Measurements from ENCODE around the gene MMP11.

MMP11 gene

DNA sequence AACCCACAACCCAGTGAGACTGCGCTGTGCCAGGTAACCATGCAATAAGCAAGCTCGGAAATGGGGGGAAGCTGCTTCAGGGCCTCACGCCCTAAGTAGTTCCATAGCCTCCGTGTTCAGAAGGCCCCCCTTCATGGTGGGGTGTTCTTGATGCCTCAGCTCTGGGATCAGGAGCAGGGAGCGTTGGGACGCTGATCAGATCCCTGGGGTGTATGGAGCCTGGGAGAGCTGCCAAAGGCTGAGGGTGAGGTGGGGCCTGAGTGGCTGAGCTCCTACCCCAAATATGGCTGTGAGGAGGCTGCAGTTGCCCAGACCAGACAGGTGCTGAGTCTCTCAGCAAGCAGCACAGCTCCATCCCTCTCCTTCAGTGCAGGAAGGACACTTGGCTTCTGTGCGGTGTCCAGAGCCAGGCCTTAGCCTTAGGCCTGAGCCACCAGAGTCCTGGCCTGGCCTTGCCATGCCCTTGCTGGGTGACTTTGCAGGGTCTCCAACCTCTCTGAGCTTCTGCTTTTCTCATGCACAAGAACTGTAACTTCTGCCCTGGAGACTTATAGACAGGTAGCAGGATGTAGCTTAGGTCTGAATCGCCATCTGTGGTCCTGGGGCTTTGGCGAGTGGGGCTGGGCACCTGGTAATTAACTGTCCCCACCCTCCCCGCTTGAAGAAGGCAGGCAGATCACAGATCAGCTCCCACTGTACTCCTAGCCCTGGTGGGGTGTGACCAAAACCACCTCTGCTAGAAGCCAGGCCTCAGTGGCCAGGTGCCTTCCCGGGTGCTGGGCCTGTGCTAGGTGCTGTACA is 5.3 kb downstream of the MMP11 start:
- H3K4me3 ChIP-seq (ENCODE audit: low read depth, low read length), result no peak overlapping the region
- TF ChIP-seq, protein P1, sequence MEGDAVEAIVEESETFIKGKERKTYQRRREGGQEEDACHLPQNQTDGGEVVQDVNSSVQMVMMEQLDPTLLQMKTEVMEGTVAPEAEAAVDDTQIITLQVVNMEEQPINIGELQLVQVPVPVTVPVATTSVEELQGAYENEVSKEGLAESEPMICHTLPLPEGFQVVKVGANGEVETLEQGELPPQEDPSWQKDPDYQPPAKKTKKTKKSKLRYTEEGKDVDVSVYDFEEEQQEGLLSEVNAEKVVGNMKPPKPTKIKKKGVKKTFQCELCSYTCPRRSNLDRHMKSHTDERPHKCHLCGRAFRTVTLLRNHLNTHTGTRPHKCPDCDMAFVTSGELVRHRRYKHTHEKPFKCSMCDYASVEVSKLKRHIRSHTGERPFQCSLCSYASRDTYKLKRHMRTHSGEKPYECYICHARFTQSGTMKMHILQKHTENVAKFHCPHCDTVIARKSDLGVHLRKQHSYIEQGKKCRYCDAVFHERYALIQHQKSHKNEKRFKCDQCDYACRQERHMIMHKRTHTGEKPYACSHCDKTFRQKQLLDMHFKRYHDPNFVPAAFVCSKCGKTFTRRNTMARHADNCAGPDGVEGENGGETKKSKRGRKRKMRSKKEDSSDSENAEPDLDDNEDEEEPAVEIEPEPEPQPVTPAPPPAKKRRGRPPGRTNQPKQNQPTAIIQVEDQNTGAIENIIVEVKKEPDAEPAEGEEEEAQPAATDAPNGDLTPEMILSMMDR (IDR thresholded peaks at IDR 0.05; ENCODE audit: low read depth, low read length), result no peak

DNA sequence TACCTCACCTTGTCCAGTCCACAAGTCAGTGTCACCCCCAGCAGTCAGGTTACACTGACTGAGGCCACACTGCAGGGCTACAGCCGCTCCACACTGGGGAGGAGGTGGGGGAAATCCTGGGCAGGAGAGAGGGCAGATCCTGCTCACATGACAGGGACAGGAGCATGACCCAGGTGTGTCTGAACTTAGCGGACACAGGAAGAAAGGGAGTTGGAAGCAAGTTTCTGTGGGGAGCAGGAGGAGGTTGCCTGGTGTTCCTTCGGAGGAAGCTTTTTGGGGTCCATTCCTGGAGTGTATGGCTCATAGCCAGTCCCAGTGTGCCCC is 5.9 kb downstream of the MMP11 start:
- no peak overlapping the region for H3K4me3 ChIP-seq (ENCODE audit: low read depth, low read length)
- TF ChIP-seq, protein P1 (IDR thresholded peaks at IDR 0.05; ENCODE audit: low read depth, low read length), result no peak

DNA sequence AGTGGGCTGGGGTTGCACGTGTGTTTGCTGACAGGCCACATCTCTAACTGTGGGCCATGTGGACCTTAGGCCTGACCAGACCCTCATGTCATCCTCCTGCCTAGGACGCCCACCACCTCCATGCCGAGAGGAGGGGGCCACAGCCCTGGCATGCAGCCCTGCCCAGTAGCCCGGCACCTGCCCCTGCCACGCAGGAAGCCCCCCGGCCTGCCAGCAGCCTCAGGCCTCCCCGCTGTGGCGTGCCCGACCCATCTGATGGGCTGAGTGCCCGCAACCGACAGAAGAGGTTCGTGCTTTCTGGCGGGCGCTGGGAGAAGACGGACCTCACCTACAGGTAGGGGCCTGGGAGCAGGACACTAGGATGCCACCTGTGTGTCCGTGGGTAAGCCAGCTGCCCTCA is 6.4 kb downstream of the MMP11 start:
- H3K4me3 ChIP-seq (ENCODE audit: low read depth, low read length), result no peak overlapping the region
- TF ChIP-seq, protein P1 (IDR thresholded peaks at IDR 0.05; ENCODE audit: low read depth, low read length), result no peak

DNA sequence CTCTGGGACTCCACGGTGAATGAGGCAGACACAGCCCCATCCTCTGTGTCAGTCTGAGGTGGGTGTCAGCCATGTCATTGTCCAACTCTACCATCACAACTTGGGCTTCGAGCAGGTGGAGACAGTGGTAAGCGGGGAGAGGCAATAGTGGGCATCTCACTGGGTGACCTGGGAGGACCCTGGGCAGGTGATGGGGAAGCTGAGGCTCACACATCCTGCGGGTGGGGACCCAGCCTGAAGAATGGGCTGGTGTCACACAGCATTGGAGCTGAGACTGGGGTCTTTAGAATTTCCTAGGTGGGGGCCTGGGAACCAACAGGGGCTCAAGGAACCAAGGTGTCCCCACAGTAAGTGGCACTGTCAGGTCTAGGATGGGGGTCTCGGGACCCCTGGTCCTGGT is 7.1 kb downstream of the MMP11 start:
- no peak overlapping the region for H3K4me3 ChIP-seq (ENCODE audit: low read depth, low read length)
- TF ChIP-seq, protein P1 (IDR thresholded peaks at IDR 0.05; ENCODE audit: low read depth, low read length), result no peak

DNA sequence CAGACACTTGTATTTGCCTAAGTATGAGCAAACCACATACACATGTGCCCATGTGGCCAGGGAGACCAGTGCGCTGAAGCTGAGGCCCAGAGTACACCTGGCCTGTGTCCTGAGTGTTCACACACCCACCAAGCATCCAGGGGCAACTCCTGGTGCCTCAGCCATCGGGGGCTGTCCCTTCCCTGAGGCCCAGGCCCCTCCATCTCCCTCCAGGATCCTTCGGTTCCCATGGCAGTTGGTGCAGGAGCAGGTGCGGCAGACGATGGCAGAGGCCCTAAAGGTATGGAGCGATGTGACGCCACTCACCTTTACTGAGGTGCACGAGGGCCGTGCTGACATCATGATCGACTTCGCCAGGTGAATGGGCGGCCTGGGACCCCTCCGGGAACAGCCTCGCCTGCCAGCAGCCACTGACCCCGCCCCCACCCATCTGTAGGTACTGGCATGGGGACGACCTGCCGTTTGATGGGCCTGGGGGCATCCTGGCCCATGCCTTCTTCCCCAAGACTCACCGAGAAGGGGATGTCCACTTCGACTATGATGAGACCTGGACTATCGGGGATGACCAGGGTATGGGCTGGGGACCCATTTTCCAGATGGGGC is 7.6 kb downstream of the MMP11 start:
- TF ChIP-seq, protein P1 (IDR thresholded peaks at IDR 0.05; ENCODE audit: low read depth, low read length), result no peak
- H3K4me3 ChIP-seq (ENCODE audit: low read depth, low read length), result no peak overlapping the region

DNA sequence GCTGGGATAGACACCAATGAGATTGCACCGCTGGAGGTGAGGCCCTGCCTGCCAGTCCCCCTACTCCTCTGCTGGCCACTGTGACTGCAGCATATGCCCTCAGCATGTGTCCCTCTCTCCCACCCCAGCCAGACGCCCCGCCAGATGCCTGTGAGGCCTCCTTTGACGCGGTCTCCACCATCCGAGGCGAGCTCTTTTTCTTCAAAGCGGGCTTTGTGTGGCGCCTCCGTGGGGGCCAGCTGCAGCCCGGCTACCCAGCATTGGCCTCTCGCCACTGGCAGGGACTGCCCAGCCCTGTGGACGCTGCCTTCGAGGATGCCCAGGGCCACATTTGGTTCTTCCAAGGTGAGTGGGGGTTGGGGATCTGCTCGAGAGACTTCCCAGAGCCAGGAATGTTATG is 8.4 kb downstream of the MMP11 start:
- no peak overlapping the region for H3K4me3 ChIP-seq (ENCODE audit: low read depth, low read length)
- TF ChIP-seq, protein P1 (IDR thresholded peaks at IDR 0.05; ENCODE audit: low read depth, low read length), result no peak

DNA sequence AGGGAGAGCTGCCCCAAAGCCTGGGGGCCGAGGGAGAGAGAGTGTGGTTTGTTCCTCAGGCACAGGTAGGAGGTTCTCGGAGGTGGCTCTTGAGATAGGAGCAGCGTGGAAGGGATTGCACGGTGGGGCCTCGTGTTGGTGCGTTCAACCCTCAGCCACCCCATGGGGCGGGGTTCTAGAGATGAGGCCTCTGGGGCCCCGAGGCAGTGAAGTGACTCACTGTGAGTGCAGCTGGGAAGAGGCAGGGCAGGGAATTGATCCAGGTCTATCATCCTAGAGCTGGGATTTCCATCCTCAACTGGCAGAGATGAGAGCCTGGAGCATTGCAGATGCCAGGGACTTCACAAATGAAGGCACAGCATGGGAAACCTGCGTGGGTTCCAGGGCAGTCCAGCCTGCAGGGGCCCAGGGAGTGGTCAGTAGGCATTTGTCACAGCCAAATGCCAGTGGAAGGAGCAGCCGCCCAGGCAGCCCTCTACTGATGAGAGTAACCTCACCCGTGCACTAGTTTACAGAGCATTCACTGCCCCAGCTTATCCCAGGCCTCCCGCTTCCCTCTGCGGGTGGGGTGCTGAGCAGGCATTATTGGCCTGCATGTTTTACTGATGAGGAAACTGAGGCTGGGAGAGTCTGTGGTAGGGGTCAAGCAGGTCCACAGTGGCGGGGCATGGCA is 9.0 kb downstream of the MMP11 start:
- TF ChIP-seq, protein P1 (IDR thresholded peaks at IDR 0.05; ENCODE audit: low read depth, low read length), result no peak
- no peak overlapping the region for H3K4me3 ChIP-seq (ENCODE audit: low read depth, low read length)

All from WI38 (cell line).